IPS-15b (cell line): ENCODE measurements around the gene SP140L.
"Not testable (repeated sequence)": the region's sequence is repeated elsewhere in the genome, so short reads cannot be mapped to it uniquely, and the experiment has no call there.

Experiments
- H3K27me3 ChIP-seq: one replicate; pipeline ENCODE4 v1.6.1; 2013; ENCODE audit warnings: low read length; ENCODE audit not compliant: control insufficient read depth, insufficient read depth
- H3K36me3 ChIP-seq: one replicate; pipeline ENCODE4 v1.6.1; 2013; ENCODE audit warnings: low read length; ENCODE audit not compliant: control insufficient read depth, insufficient read depth
- H3K4me1 ChIP-seq: one replicate; pipeline ENCODE4 v1.6.1; 2013; ENCODE audit warnings: mild to moderate bottlenecking, low read length; ENCODE audit not compliant: control insufficient read depth, insufficient read depth
- H3K4me3 ChIP-seq: one replicate; pipeline ENCODE4 v1.5.1; 2013; ENCODE audit warnings: low read depth, low read length
- H3K9ac ChIP-seq: one replicate; pipeline ENCODE4 v1.6.1; 2013; ENCODE audit warnings: low read depth, mild to moderate bottlenecking, low read length
- H3K9me3 ChIP-seq: one replicate; pipeline ENCODE4 v1.6.1; 2013; ENCODE audit warnings: mild to moderate bottlenecking, low read length; ENCODE audit not compliant: control insufficient read depth, insufficient read depth

The SP140L gene

DNA sequence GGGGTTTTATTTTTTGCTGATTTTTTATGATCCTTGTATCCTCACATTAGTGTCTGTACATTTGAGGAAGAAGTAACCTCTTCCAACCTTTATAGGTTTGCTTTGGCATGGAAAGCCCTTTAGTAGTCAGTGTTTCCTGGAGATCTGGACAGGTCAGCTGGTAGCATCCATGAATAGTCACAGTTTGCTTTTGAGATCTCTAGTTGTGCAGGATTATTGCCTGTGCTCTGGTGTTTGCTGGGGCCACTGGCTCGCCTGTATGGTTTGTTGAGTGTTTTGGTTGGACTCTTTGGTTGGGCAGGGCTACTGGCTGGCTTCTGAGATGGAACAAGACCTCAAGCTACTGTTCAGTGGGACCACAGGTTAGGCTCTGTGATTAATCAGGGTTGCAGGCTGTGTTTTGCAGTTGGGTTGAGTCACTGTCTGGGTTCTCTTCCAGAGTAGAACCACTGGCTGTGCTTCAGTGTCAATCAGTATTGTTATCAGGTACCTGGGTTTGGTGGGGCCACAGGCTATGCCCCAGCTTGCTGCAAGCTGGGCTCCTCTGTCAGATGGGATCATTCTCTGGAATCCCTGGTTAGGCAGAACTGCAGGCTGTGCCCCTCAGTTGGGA, 20.0 kb downstream of the SP140L start:
- Histone ChIP-seq H3K9me3 (no peaks in the 10 kb centered on the region), H3K27me3 (no peaks in the 10 kb centered on the region), H3K36me3 (no peaks in the 10 kb centered on the region), H3K4me1 (no peaks in the 10 kb centered on the region), H3K9ac (no peak overlapping the region), H3K4me3 (no peak overlapping the region)

DNA sequence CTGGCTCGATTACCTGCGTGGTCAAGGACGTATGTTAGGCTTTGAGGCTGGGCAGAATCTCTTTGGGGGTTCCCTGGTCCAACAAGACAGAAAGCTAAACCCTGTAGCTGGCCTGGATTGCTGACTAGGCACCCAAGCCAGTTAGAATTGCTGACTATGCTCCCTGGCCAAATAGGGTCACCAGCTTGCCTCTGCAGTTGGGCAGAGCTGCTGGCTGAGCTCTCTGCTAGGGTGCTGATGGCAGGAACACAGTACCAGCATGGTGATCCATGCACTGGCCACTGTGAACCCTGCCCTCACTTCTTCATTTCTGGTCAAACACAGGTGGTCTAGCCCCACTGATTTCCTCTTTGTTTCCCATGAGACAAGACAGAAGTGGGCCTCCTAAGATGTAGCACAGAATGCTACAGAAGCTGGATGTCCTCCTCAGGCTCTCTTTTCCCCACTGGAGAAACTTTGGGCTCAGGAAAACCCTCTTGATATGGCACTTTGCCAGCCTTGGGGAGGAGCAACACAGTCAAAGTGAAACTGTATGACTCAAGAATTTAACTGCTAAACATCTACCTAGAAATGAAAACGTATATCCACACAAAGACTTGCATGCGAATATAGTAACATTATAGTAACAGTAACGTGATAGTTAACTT, 20.8 kb downstream of the SP140L start:
- Histone ChIP-seq H3K9ac (no peak overlapping the region), H3K4me3 (no peak overlapping the region), H3K4me1 (no peaks in the 10 kb centered on the region), H3K9me3 (no peaks in the 10 kb centered on the region), H3K36me3 (no peaks in the 10 kb centered on the region), H3K27me3 (no peaks in the 10 kb centered on the region)

DNA sequence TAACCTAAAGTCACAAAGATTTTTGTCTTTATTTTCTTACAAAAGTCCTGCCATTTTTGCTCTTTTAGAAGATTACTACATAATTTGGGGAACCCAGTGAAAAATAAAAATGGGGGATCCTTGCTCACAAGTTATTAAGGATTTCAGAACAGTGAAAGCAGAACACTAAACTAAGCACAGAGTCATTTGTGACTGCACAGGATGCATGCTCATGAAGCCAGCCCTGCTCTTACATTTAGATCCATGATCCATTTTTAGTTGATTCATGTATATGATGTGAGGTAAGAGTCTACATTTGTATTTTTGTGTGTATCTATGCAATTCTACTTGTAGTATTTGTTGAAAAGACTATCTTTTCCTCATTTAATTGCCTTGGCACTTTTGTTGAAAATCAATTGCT, 21.8 kb downstream of the SP140L start:
- Histone ChIP-seq H3K9ac (no peak overlapping the region), H3K36me3 (no peaks in the 10 kb centered on the region)

DNA sequence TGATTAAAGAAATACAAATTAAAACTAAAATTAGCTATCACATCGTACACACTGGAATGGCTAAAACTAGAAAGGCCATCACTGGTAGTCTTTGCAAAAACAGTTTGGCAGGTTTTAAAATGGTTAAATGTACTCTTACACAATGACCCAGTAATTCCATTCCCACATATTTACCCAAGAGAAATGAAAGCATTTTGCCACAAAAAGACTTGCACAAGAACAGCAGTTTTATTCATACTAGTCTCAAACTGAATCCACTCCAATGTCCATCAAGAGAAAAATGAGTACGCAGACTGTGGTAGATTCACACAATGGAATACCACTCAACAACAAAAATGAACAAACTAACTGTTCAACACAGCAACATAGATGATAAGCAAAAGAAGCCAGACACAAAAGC, 29.1 kb downstream of the SP140L start:
- H3K36me3 ChIP-seq = no peaks in the 10 kb centered on the region
- H3K4me1 ChIP-seq = no peaks in the 10 kb centered on the region
- no peaks in the 10 kb centered on the region for H3K9me3 ChIP-seq
- no peak overlapping the region for H3K4me3 ChIP-seq
- H3K9ac ChIP-seq = no peak overlapping the region
- no peaks in the 10 kb centered on the region for H3K27me3 ChIP-seq

More for the DNA sequence above, 21.8 kb downstream of the SP140L start:
- Histone ChIP-seq H3K4me1 (no peaks in the 10 kb centered on the region), H3K4me3 (no peak overlapping the region), H3K27me3 (no peaks in the 10 kb centered on the region), H3K9me3 (no peaks in the 10 kb centered on the region)

DNA sequence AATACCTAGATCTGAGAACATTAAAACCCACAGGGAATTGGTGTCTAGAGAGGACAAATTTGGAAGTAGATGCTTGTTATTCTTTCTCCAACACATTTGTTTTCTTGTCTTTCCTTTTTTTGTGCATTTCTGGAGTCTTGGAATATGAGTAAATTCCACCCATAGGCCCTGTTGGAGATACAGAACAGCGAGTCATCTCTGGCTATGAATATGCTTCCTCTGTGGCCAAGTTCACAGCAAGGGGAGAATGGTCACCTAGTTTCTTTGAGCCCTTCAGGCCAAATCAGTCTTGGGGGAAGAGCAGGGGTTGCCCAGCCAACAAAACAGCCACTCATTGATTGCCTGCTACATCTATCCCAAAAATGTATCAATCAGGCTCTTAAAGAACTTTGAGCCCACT, 31.3 kb downstream of the SP140L start:
- Histone ChIP-seq H3K4me3 (no peak overlapping the region), H3K9ac (no peak overlapping the region), H3K4me1 (no peaks in the 10 kb centered on the region), H3K36me3 (no peaks in the 10 kb centered on the region), H3K27me3 (no peaks in the 10 kb centered on the region), H3K9me3 (no peaks in the 10 kb centered on the region)

DNA sequence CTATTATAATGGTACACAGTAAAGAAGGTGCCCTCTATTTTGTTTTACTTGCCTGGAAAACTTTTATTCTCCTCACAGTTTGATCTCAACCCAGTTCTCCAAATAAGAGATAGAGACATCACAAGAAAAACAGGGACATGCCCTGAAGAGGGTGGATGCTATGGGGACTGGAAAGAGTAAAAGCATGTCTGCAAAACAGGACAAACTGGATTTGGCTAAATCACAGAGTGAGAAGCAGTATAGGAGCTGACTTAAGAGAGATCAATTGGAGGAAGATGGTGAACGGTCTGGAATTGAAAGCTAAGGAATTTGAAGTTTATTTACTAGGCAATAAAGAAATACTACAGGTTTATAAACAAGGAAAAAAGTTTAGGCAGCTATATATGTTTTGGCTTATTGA, 33.0 kb downstream of the SP140L start:
- no peaks in the 10 kb centered on the region for H3K36me3 ChIP-seq
- no peaks in the 10 kb centered on the region for H3K4me1 ChIP-seq
- H3K9ac ChIP-seq = no peak overlapping the region
- no peaks in the 10 kb centered on the region for H3K27me3 ChIP-seq
- no peaks in the 10 kb centered on the region for H3K9me3 ChIP-seq
- H3K4me3 ChIP-seq = no peak overlapping the region

DNA sequence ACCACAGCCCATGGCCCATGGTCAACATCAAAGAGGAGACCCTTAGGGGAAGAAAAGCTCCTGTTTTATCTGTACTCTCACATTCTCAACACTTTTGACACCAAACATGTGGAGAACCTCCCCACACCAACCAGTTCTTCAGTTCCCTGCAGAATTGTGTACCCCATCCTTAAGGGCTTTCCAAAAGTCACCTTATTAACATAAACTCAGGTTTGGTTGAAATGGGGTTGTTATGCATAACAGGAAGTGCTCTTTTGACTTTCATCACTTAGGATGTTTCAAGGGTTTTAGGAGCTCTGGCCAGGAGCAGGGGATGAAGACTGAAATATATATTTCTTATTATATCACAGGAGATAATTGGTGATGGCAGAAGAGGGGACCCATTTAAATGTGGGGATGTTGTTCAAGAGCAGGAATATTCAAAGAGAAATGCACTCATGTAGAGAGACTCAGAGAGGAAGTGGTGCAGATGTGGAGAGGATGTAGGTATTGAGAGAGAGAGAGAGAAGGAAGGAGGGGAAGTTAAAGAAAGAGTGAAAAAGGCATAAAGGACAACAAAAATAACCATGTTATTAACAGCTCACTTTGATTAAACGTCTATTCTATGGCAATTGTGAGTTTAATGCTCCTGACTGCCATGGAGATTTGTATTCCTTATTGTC, 35.2 kb downstream of the SP140L start:
- no peak overlapping the region for H3K4me3 ChIP-seq
- H3K9me3 ChIP-seq = no peaks in the 10 kb centered on the region
- no peaks in the 10 kb centered on the region for H3K27me3 ChIP-seq
- no peaks in the 10 kb centered on the region for H3K4me1 ChIP-seq
- H3K36me3 ChIP-seq = no peaks in the 10 kb centered on the region
- no peak overlapping the region for H3K9ac ChIP-seq

DNA sequence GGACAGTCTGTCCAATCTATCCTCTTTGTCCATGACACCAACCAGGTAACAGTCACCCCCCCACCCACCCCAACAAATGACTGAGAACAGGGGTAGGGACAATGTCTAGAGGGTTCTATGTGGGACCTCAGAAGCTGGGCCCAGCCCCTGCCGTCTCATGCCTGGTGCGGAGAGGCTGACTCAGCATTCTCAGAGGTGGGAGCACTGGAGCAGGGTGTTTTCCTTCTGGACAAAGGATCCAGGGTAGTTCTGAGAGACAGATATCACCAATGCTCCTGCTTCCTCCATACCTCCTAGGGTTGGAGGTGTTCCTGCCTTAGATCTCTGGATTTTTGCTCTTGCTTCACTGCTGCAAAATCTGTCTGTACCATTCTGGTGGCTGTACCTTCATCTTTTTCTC, 55.1 kb downstream of the SP140L start:
- no peaks in the 10 kb centered on the region for H3K4me1 ChIP-seq
- H3K9me3 ChIP-seq = no peaks in the 10 kb centered on the region
- H3K36me3 ChIP-seq = no peaks in the 10 kb centered on the region
- H3K9ac ChIP-seq = no peak overlapping the region
- H3K4me3 ChIP-seq = no peak overlapping the region
- H3K27me3 ChIP-seq = no peaks in the 10 kb centered on the region

DNA sequence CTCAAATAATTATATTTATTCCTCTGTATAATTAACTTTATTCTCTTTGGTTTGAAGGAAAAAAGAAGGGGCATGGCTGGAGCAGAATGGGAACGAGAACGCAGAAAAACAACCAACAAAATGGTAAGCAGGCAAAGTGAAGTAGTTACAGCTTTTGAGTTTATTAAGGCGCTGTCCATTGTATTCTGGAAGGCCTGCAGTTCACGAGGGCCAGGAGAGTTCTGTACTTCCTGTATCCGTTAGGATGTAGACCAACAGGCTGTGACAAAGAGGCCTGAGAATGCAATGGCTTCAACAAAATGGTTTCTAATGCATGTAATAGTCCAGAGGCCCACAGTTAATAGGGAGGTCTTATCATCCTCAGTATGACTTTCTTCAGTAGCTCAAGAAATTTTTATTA, 56.5 kb downstream of the SP140L start:
- no peak overlapping the region for H3K4me3 ChIP-seq
- H3K9ac ChIP-seq = no peak overlapping the region
- H3K9me3 ChIP-seq = no peaks in the 10 kb centered on the region
- no peaks in the 10 kb centered on the region for H3K36me3 ChIP-seq
- H3K27me3 ChIP-seq = no peaks in the 10 kb centered on the region
- no peaks in the 10 kb centered on the region for H3K4me1 ChIP-seq

DNA sequence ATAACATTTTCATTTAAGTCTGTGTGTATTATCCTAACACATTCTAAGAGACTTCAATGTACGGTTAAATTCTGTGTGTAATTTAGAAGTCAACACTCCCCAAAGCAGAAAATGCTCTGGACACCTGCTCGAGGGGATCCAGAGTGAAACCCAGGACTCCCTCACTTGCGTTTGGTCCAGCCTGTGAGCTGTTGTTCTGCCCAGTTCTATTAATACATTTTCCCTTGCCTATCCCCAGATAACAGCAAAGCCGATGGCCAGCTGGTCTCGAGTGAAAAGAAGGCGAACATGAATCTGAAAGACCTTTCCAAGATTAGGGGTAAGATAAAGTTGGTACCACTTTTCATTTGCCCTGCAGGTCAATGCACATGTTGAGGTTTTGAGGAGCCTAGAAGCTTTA, 58.0 kb downstream of the SP140L start:
- no peak overlapping the region for H3K4me3 ChIP-seq
- no peaks in the 10 kb centered on the region for H3K4me1 ChIP-seq
- H3K36me3 ChIP-seq = no peaks in the 10 kb centered on the region
- H3K9ac ChIP-seq = no peak overlapping the region
- H3K9me3 ChIP-seq = no peaks in the 10 kb centered on the region
- no peaks in the 10 kb centered on the region for H3K27me3 ChIP-seq

DNA sequence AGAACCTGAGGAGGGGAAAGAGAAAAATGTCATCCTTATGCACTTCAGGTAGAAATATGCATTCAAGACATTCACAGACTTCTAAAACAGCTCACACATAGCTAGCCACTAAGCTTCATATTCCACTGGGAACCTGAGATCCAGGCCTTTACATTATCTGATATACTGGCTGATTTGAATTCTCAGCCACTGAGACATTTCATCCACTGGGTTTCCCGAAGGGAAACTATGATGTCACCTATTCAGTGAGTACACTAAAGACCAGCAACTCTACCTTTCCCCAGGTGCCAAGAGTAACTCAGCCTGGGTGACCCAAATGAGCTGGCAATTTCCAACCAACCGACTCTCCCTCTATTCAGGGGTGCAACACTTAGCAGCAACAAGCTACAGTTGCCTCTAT, 67.3 kb downstream of the SP140L start:
- no peak overlapping the region for H3K4me3 ChIP-seq
- H3K9ac ChIP-seq = no peak overlapping the region
- no peaks in the 10 kb centered on the region for H3K36me3 ChIP-seq
- no peaks in the 10 kb centered on the region for H3K4me1 ChIP-seq
- no peaks in the 10 kb centered on the region for H3K27me3 ChIP-seq
- no peaks in the 10 kb centered on the region for H3K9me3 ChIP-seq

DNA sequence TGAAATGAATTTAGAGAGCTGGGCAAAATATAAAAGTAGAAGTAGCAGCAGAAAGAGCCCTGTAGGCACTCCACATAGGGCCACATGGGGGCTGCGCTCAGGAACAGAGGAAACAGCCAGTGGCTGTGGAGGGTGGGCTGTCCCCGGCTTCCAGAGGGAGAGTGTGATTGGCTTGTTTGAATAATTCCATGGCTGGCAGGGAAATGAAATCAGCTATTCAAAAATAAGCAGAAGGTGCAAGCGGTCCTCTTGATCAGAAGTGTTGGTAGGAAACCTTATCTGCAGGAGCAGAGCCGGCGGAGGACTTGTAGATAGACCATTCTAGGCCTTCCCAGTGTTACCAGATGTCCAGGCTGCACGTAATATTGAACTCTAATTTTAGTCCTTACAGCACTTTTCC, 71.7 kb downstream of the SP140L start:
- H3K9me3 ChIP-seq, H3K36me3 ChIP-seq, H3K27me3 ChIP-seq, H3K9ac ChIP-seq, H3K4me1 ChIP-seq, H3K4me3 ChIP-seq: not testable (repeated sequence)
